HG02759 (cell line): ENCODE results near the gene IQSEC3.

ENCODE experiments used
- ATAC-seq: cut with Tn5 transposase; IDR thresholded peaks from one replicate; pipeline ENCODE4 v1.9.1; 2021; ENCODE audit warnings: mild to moderate bottlenecking, moderate library complexity; ENCODE audit not compliant: unreplicated experiment

The IQSEC3 gene

DNA sequence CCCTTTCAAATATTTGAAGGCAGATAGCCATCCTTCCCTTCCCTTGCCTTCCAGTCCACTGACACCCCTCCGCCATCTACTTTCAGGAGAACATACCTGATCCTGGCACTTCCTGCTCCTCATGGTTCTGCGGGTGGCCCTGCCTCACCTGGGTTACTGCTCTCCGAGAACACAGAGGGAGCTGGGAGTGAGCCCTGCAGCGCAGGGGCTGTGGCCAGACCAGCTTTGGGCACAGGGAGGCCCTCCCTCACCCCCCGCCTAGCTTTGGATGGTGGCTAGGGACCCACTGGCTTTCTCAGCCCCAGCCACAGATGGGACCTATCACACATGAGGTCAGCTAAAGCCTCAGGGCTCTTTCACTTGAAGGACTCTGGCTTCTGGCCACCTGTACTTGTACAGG lies 12.4 kb downstream of the IQSEC3 start:
- no peak for ATAC-seq

DNA sequence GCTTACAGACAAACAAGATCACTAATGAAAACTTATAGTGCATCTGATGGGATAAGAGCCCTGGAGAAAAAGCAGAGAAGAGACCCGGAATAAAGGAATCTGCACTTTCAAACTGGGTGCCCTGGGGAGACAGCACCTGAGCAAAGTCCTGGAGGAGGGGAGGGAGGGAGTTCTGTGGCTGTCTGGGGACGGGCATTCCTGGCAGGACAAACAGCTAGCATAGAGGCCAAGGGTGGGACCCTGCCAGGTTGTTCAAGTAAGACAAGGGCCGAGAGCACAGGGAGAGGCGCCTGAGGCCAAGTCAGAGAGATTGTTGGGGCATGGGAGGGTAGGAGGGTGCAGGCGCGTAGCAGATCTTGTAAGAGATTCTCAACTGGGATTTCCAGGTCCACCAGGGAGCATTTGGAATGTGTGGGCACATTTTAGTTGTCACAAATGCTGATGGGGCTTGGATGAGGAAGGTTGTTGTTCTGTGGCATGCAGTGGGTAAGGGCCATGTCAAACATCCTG lies 14.2 kb downstream of the IQSEC3 start:
- no peak for ATAC-seq

DNA sequence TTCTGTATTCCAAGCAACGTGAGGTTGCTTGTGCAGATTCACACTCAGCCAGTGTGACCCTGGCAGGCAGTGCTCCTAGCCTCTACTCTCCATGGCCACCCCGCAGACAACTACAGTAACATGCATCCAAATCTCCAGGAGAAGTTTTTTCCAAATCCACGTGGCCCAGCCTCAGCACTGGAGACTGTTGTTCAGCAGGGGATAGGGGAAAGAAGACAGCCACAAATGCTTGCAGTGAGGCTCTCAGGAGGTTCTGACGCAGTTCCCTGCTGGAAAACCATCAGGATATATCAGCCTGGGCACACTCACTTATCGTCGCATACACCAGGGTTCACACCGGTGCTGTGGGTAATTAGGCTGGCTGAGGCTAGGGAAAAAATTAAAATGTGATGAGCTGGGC lies 16.2 kb downstream of the IQSEC3 start:
- no peak for ATAC-seq

DNA sequence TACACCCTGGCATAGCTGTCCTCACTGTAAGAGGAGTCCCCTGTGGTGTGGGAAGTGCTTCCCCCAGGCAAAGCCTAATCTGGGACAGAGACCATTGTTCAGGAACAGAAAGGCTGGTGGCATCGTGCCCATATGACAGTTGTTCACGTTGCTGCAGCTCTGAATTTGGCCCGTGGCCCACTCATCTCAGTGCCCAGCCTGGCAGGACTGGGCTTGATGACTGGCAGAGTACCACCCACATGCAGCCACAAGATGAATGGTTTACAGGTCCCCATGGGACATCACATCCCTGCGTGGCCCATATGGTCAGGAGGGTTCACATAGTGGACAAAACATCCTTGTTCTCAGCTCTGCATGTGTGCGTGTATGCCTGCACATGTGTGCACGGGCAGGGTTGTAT lies 17.5 kb downstream of the IQSEC3 start:
- no peak for ATAC-seq

DNA sequence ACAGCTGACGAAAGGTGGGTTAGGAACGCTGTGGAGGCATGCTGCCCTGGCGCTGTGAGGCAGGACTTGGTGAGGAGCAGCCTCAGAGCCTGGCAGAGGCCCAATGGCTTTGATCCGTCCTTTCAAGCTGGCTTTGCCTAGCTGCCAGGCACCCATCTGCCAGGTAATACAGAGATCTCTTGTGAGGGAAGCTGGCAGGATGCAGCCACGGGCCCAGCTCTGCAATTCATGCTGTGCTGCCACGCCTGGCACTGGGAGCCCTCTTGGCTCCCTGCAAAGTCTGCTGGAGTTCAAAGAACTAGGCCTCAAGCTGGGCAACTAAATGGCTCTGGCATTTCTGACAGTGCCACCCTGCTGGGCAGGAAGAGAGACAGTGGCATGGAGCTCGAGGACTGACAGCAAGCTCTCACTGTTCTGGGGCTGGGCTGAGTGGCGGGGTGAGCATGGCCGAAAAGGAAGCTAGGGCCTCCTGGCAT lies 18.7 kb downstream of the IQSEC3 start:
- ATAC-seq: no peak

DNA sequence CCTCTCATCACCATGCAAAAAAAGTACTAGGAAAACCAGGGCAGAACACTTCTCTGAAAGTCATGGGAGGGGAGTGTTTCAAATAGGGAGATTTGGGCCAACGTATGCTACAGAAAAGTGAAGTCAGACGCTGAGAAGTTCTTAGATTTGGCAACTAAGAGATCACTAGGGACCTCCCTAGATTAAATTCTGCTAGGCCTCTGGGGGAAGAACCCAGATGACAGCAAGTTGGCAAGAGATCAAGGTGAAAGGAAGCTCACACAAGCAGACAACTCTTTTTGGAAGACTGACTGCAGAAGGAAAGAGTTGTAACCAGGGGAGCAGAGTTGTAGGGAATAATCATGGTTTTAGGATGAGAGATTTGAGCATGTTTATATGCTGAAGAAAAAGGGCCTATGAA lies 20.7 kb downstream of the IQSEC3 start:
- no peak for ATAC-seq

DNA sequence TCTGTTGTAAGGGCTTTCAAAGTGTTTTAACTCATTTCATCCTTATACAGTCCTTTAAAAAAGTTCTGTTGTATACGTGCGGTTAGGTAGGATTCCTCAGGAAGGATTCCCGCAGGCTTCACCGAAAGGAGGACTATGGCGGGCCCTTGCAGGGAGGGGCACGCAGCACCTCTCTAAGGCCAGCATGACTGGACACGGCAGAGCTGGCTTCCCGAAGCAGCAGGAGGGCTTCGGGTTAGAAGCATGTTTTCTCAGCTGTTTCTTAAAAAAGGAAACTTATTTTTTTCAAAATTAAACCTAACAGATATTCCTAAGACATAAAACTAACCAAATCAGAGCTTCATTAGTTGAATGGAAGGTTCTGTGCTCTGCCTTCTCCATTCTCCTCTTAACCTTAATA lies 21.3 kb downstream of the IQSEC3 start:
- ATAC-seq: no peak

DNA sequence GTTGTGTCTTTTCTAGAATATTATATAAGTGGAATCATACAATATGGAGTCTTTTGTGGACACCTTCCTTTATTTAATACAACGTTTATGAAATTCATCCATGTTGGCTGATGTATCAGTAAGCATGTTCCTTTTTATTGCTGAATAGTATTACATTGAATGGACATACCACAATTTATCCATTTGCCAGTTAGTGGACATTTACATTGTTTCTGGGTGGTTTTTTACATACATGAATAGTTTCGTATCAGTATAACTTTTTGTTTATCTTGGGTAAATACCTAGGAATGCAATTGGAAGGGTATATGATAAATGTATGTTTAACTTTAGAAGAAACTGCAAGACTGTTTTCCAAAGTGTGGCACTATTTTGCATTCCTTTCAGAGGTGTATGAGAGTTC lies 23.1 kb downstream of the IQSEC3 start:
- no peak for ATAC-seq

DNA sequence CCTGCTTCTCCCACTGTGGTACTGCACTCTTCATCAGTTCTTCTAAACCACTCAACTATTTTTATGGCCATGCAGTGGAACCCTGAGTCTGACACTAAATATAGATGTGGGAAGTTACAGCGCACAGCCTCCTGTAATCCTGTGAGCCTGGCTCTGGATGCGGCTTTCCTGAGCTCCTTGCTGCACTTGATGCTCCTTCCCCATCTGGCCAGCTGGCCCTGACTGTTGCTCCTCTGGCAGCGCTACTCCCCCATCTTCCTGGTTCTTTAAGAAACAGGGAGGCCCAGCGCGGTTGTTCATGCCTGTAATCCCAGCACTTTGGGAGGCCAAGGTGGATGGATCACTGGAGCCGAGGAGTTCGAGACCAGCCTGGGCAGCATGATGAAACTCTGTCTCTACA lies 24.6 kb downstream of the IQSEC3 start:
- ATAC-seq: no peak

DNA sequence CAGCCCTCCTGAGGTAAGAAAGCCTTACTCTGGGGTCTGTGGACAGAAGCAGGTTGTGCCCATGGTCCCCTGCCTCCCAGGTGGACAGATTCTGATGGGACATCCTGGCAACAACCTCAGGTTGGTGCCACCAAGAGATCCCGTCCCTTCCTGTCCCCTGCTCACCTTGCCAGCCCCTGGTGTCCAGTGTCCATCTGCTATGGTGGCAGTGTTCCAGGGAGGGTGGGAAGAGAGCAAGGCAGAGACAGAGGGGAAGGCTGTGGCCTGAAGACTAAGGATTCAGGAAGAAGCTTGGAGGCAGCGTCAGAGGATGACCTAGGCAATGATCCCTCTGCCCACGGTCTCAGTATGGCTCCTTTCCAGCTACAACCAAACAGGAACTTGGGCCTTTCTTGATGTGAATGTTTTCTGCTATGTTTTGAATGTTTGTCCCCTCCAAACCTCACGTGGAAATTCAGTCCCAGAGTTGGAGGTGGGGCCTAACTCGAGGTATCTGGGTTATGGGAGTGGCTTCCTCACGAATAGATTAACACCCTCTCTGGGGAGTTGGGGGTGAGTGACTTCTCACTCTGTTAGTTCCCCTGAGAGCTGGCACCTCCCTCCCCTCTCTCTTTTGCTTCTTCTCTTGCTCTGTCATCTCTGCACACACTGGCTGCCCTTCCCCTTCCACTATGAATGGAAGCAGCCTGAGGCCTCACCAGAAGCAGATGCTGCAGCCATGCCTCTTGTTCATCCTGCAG lies 26.9 kb downstream of the IQSEC3 start:
- no peak for ATAC-seq

DNA sequence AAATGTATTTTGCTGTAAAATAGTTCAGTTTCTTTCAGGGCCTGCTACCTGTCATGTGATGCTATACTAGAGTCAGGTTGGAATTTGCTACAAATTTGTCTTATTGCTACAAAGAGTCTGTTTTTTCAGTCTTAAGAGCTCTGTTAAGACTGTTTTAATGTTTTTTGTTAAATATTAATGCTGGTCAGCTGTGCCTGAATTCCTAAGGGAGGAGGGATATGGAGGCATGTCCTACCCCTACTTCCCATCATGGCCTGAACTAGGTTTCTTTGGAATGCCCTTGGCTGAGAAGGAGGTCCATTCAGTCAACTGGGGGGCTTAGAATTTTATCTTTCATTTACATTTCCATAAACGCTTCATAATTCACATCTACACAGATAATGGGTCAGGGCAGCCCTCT lies 30.0 kb downstream of the IQSEC3 start:
- ATAC-seq: no peak

DNA sequence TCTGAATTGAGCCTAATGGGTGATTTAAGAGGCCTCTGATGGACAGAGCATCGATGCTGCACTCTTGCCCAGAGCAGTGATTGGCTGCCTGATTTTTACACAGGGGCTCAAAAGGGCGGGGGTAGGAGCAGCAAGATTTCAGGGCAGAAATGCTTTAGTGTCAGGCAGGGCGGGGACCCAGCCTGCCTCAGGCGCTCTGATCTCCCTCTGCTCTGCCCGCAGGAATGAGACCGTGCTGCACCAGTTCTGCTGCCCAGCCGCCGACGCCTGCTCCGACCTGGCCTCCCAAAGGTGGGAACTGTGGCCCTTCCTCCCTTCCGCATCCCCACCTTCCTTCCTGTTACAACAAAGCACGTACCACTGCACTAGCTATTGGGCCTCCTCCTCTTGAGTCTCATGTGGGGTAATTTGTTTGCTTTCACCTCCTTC lies 32.4 kb downstream of the IQSEC3 start:
- no peak for ATAC-seq

DNA sequence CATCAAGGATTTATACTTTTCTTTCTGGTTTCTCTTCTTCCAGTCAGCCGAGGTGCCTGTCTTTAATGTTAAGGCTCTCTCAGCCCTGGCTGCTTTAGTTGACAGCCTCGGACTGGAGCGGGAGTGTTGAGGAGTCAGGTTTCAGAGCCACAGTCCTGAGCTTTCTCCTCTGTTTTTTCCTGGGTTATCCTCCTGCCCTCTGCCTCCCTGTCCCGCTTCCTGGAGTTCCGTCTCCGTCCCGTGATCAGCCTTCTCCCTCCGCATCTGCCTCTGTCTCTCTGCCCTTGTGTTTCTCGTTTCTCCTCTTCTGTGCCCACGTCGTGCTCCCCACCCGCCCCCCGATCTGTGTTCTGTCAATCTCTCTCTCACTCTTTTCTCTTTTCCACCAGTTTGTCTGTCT lies 33.0 kb downstream of the IQSEC3 start:
- no peak for ATAC-seq

DNA sequence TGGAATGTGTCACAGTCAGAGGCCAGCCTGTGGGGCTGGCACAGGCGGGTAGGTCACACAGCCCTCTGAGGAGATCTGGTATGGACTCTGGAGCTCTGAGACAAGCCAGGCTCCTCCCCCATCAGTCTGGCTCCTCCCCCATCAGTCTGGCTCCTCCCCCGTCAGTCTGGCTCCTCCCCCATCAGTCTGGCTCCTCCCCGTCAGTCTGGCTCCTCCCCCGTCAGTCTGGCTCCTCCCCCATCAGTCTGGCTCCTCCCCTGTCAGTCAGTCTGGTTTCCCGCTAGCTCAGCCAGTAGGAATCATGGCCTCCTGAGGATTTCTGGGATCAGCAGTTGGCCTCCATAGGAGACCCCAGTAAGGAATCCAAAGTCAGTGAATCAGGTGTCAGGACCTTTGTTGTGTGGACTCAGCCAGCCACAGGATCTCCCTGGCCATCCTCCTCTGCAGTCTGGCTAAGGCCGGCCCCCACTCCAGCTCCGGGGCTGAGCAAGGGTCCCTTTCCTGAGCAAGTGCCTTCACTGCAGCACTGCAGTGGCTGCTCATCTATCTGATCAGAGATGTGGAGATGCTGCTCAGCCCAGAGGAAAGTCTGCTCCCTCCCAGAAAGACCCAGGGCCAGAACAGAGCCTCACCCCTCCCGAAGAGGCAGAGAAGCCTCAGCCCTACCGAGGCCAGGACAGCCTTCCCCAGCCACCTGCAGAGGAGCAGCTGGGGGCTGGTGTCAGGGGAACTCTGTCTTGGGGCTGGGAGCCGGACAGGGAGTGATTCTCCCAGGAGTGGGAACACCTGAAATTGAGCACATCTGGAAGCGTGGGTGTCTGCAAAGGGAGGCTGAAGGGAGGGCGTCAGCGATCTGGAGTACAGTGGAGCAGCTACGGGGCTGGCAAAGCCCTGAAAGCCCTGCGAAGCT lies 35.7 kb downstream of the IQSEC3 start:
- ATAC-seq: no peak

DNA sequence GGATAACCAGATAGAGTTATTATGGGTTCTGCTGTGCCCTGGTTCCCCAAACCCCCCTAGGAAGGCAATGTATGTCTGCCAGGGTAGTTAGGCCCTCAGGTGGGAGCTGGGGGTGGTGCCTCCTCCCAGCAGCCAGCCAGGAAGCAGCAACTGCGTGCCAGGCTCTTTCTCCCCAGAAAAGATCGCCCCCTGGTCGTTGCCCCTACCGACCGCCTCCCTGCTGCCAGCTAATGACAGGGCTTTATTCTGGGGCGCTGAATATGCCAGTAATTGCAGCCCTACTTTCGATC lies 36.3 kb downstream of the IQSEC3 start:
- no peak for ATAC-seq

DNA sequence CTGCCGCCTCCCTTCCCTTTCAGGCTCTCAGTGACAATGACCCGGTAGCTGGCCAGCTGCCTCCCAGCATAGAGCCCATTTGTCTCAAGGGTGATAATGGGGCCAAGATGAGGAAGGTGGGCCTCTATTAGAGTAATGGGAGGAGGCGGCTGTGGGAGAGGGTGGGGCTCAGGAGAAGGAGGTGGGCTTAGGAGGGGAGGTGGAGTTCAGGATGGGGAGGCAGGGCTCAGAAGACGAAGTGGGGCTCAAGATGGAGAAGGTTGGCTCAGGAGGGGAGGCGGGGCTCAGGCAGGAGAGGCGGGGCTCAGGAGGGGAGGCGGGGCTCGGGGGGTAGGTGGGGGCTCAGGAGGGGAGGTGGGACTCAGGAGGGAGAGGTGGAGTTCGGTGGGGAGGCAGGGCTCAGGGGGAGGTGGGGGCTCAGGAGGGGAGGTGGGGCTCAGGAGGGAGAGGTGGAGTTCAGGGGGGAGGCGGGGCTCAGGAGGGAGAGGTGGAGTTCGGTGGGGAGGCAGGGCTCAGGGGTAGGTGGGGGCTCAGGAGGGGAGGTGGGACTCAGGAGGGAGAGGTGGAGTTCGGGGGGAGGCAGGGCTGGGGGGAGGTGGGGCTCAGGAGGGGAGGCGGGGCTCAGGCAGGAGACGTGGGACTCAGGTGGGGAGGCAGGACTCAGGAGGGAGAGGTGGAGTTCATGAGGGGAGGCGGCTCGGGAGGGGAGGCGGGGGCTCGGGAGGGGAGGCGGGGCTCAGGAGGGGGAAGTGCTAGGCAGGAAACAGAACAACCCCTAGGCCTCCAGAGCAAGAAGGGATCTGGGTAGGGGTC lies 36.8 kb downstream of the IQSEC3 start:
- ATAC-seq: no peak

DNA sequence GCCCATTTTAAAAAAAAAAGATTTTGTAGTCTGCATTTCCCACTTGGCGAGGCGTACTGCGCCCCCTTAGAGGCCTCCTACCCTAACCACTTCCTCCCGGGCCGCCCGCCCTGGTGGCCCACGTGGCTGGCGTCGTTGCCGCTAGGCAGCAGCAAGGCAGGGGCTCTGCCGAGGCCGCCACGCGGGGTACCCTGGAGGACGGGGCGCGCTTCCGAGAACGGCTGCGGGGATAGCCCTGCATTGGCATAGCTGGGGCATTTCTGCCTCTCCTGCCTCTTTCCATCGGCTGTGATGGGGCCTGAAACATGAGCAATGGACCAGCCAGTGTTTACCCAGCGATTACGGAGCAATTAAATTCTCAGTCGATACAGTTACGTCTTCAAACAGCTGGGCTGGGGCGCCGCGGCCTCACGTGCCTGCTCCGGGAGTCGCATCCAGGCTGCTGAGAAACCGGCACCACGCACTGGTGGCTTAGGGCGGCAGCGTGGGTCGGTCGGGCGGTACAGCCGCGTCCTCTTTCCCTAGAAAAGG lies 38.0 kb downstream of the IQSEC3 start:
- no peak for ATAC-seq

DNA sequence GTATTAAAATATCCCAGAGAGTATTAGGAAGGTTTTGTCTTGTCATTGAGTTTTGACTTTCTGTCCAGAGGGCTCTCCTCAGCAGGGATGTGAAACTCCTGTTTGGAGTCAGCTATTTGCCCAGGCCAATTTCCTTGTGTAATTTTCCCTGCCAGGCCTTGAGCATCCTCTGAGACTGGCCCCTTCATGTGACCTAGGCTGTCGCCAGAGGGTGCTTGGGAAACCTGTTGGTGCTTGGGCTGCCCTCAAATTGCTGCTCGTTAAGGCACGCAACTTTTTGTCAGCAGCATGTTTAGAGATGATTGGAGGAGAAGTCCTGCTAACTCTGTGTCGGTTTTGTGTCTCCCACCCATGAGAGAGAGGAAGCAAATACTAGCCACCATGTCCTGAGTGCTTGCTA lies 39.1 kb downstream of the IQSEC3 start:
- ATAC-seq: no peak

DNA sequence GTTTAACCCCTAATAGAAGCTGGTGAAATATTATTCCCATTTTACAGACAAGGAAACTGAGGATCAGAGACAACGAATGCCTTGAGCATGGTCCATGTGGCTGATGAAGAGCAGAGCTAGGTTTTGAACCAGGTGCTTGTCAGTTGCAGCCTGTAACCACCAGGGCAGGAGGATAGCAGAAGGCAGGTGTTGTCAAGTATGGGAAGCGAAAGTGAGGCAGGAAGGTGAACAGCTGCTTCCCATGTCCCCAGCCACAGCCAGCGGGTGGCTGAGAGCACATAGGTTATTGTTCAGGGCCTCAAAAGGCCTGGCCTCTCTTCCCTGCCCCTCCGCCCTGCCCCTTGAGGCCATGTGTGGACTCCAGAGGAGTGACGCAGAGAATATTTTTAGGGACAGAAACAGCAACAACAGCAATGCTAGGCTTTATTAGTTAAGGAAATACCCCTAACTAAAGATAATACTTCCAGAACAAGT lies 39.6 kb downstream of the IQSEC3 start:
- peak; percentile 90 for ATAC-seq

DNA sequence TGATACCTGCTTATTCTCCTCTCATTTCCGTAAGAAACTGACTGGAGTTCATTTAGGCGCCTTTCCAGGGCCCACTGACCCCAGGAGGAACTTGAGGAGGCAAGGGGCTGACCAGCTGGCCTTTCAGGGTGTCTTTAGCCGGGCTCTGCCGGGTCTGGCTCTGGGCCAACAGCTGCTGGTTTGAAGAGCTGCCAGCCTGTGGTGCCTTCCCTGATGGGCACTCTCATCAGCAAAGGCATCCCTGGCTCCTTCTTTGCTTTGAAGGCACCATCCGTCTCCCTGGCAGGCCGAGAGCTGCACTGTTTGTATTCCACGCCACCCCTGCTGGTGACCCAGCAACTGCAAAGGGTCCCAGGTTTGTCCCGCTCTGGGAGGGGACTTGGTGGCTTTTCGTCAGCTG lies 42.0 kb downstream of the IQSEC3 start:
- no peak for ATAC-seq

DNA sequence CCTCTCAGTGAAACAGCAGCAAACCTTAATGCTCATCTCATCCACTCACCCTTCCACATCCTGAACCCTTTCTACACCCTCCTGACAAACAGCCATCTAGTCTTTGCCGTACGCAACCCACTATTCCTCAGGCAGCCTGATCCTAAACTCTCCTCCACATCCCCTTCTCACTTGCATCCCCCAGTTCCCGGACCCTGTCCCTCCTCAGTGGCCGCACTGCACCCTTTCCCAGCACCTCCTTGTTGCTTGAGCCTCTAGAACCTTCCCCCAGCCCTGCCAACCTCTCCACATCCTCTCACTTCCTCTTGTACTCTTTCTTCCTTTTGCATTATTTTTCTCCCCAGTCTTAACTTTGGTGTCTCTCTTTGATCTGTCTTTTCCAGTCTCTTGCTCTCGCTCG lies 42.9 kb downstream of the IQSEC3 start:
- no peak for ATAC-seq
